ENCODE measurements around the gene CCL13.

DNA sequence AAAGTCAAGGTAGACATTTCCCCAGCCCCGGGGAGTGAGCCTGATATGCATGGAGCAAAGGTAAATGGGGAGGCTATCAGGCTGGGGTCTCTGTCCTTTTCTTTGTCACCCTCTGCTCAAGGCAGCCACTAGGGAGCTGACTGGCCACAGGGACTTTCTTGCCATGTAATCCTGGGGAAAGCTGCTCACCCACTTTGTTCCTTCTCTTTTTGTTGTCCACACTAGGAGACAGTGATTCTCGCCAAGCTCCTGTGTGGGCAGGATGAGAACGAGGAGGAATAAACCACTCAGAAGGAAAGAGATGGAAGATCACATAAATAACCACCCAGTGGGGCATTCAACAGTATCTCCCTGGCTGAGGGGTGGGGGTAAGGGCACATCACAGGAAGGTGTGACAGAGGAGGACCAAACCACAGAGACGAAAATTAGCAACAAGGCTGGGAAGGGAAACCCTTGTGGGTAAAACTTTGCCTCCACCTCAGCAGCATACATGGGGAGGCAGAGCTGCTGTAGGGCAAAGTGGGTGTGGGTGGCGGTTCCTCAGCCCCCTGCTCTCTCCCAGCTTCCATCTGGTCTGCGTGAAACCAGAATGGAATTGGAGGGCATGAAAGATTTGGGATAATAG is 33.0 kb downstream of the CCL13 start:
- TF ChIP-seq CTCF (IDR thresholded peaks at IDR 0.05) (no peak), FOSL2 (IDR thresholded peaks at IDR 0.05; ENCODE audit: borderline replicate concordance, low read depth) (no peak), JUND (IDR thresholded peaks at IDR 0.05) (no peak), TCF12 (IDR thresholded peaks at IDR 0.05) (no peak), EZH2phosphoT487 (IDR thresholded peaks at IDR 0.05; ENCODE audit: borderline replicate concordance, low read depth) (no peak), SMC3 (IDR thresholded peaks at IDR 0.05; ENCODE audit: low read depth, low read length) (no peak)
- TF ChIP-seq, protein P1, sequence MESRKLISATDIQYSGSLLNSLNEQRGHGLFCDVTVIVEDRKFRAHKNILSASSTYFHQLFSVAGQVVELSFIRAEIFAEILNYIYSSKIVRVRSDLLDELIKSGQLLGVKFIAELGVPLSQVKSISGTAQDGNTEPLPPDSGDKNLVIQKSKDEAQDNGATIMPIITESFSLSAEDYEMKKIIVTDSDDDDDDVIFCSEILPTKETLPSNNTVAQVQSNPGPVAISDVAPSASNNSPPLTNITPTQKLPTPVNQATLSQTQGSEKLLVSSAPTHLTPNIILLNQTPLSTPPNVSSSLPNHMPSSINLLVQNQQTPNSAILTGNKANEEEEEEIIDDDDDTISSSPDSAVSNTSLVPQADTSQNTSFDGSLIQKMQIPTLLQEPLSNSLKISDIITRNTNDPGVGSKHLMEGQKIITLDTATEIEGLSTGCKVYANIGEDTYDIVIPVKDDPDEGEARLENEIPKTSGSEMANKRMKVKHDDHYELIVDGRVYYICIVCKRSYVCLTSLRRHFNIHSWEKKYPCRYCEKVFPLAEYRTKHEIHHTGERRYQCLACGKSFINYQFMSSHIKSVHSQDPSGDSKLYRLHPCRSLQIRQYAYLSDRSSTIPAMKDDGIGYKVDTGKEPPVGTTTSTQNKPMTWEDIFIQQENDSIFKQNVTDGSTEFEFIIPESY (IDR thresholded peaks at IDR 0.05; ENCODE audit: borderline replicate concordance, low read depth), result no peak
- TF ChIP-seq, protein P2, sequence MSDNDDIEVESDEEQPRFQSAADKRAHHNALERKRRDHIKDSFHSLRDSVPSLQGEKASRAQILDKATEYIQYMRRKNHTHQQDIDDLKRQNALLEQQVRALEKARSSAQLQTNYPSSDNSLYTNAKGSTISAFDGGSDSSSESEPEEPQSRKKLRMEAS (IDR thresholded peaks at IDR 0.05; ENCODE audit: low read depth), result no peak
- TF ChIP-seq, protein P3, sequence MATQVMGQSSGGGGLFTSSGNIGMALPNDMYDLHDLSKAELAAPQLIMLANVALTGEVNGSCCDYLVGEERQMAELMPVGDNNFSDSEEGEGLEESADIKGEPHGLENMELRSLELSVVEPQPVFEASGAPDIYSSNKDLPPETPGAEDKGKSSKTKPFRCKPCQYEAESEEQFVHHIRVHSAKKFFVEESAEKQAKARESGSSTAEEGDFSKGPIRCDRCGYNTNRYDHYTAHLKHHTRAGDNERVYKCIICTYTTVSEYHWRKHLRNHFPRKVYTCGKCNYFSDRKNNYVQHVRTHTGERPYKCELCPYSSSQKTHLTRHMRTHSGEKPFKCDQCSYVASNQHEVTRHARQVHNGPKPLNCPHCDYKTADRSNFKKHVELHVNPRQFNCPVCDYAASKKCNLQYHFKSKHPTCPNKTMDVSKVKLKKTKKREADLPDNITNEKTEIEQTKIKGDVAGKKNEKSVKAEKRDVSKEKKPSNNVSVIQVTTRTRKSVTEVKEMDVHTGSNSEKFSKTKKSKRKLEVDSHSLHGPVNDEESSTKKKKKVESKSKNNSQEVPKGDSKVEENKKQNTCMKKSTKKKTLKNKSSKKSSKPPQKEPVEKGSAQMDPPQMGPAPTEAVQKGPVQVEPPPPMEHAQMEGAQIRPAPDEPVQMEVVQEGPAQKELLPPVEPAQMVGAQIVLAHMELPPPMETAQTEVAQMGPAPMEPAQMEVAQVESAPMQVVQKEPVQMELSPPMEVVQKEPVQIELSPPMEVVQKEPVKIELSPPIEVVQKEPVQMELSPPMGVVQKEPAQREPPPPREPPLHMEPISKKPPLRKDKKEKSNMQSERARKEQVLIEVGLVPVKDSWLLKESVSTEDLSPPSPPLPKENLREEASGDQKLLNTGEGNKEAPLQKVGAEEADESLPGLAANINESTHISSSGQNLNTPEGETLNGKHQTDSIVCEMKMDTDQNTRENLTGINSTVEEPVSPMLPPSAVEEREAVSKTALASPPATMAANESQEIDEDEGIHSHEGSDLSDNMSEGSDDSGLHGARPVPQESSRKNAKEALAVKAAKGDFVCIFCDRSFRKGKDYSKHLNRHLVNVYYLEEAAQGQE (IDR thresholded peaks at IDR 0.05; ENCODE audit: low read depth, low read length), result no peak
